H4 (cell line): ENCODE measurements around the gene AMPH. TPM values are rescaled to one million over a fixed set of nuclear protein-coding genes. Genes with fewer than 3 reads are reported as not detected.
"Not testable (repeated sequence)": the region's sequence is repeated elsewhere in the genome, so short reads cannot be mapped to it uniquely, and the experiment has no call there.

ENCODE experiments used
- DNase-seq: peaks from one replicate; pipeline ENCODE4 v3.0.0-alpha.2; 2015; ENCODE audit warnings: low spot score
- total RNA-seq: library from RNA; depleted of rRNA; stranded (reverse); fragments of >200 nt; shearing (Covaris generic); gene quantifications from 2 replicates; pipeline ENCODE4 v1.2.3, GENCODE V29; 2014

Gene AMPH
- total RNA-seq, 1 experiment from 2014 or later = 7.3 TPM

DNA sequence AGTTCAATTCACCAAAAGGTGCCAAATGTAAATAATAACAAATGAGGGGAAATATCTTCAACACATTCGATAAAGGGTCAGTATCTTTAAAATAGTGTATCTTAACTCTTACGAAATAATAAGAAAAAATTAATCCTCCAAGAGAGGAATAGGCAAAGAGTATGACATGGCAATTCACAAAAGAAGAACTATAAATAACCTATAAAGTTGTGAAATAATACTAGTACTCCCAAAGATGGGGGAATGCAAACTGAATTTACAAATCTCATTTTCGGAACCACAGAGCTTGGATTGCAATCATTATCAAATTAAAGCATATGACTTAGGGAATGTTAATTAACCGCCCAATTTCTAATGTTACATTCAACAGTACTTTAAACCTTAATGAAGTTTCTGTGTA is 279.6 kb downstream of the AMPH start:
- no peak for DNase-seq

DNA sequence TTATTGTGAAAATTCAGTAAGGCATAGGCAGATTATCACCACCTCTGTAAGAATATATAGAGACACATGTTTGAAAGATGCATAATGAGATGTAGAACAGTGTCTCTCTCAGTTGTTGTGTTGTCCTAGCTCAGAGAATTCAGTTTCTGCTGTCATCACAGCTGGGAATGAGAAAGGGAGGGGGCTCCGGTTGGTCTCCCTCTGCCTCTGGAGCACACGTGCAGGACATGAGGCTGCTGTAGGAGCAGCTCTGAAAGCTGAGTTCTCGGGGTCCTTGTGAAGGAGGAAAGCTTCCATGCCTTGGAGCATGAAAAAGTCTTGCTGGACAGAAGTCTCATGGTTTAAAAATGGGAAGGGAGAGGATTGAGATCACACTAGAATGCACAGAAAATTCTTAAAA is 280.4 kb downstream of the AMPH start:
- DNase-seq = not testable (repeated sequence)

DNA sequence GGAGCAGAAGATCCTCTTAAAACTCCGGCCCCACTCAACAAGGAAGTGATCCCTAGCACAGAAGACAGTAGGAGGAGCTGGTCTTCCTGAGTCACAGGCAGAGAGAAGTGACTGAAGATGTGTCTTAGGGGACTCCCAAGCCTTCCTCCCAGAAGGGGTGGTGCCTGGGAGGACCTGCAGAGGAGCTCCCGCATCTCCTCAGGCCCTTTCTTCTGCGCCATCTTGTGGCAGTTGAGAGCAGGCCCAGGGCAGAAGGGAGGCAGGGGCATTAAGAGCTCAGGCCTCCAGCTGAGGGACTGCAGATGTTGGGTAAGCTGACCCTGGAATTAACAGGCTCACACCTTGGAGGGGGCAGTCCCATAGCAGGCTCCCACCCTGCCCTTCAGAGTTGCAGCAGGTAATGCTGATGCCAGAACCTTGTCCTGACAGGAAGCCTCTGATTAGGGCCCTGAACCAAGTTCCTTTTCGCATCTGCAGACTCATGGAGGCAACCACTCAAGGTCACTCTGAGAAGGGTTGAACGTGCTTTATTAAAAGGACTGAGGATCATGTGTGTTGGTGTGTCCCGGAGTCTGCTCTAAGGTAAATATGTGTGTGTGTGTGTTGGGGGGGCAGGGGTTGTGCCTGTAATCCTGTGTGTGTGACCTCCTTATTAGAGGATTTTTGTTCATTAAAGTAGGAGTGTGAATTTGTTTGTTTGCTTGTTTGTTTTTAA is 281.1 kb downstream of the AMPH start:
- DNase-seq = peak; percentile 81

DNA sequence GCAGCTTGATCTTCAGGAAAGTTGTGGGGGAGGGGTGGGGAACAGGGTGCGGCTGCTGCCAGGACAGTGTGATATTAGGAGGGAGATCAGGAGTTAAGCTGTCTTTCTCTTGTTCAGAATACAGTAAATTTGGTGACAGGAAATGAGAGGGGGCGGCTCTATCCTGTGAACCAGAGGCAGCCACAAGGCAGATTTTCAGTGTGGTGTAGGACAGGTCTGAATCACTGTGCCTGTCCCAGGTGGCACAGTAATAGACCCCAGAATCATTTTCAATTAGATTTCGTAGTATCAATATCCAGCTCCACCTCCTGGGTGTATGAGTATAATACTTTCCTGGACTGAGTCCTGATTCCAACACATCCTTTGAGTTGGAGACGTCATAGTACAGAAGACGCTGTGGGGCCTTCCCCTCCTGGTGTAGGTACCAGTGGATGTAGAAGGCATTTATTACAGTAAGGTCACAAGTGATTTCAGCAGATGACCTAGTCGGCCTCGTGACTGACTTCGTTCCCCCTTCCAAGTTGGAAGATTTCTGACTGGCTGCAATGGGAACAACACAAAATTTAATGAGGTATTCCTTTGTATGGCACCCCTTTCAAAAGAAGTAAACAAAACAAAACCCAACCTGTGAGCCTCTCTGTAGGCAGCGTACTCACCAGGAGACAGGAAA is 281.9 kb downstream of the AMPH start:
- not testable (repeated sequence) for DNase-seq

DNA sequence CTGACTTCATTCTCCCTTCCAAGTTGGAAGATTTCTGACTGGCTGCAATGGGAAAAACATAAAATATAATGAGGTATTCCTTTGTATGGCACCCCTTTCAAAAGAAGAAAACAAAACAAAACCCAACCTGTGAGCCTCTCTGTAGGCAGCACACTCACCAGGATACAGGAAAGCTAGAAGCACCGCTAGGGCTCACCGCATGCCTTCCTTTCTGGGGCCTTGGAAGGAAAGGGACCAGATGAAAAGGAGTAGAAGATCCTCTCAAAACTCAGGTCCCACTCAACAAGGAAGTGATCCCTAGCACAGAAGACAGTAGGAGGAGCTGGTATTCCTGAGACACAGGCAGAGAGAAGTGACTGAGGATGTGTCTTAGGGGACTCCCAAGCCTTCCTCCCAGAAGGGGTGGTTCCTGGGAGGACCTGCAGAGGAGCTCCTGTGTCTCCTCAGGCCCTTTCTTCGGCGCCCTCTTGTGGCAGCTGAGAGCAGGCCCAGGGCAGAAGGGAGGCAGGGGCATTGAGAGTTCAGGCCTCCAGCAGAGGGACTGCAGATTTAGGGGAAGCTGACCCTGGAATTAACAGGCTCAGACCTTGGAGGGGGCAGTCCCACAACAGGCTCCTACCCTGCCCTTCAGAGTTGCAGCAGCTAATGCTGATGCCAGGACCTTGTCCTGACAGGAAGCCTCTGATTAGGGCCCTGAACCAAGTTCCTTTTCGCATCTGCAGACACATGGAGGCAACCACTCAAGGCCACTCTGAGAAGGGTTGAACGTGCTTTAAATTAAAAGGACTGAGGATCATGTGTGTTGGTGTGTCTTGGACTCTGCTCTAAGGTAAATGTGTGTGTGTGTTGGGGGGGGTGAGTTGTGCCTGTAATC is 285.6 kb downstream of the AMPH start:
- DNase-seq = not testable (repeated sequence)

DNA sequence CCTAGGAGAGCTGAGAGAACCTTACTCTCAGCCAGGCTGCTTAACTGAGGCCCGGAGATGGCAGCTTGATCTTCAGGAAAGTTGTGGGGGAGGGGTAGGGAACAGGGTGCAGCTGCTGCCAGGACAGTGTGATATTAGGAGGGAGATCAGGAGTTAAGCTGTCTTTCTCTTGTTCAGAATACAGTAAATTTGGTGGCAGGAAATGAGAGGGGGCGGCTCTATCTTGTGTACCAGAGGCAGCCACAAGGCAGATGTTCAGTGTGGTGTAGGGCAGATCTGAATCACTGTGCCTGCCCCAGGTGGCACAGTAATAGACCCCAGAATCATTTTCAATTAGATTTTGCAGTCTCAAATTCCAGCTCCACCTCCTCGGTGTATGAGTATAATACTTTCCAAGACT is 286.4 kb downstream of the AMPH start:
- DNase-seq = not testable (repeated sequence)

DNA sequence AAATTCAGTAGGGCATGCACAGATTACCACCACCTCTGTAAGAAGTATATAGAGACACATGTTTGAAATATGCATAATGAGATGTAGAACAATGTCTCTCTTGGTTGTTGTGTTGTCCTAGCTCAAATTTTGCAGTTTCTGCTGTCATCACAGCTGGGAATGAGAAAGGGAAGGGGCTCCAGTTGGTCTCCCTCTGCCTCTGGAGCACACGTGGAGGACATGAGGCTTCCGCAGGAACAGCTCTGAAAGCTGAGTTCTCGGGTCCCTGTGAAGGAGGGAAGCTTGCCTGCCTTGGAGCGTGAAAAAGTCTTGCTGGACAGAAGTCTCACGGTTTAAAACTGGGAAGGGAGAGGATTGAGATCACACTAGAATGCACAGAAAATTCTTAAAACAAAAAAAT is 289.0 kb downstream of the AMPH start:
- not testable (repeated sequence) for DNase-seq

DNA sequence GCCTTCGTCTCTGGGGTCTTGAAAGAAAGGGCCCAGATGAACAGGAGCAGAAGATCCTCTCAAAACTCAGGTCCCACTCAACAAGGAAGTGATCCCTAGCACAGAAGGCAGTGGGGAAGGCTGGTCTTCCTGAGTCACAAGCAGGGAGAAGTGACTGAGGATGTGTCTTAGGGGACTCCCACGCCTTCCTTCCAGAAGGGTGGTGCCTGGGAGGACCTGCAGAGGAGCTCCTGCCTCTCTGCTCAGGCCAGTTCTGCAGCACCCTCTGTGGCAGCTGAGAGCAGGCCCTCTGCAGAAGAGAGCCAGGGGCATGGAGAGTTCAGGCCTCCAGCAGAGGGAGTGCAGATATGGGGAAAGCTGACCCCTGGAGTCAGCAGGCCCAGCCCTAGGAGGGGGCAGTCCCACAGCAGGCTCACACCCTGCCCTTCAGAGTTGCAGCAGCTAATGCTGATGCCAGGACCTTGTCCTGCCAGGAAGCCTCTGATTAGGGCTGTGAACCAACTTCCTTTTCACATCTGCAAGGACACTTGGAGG is 289.9 kb downstream of the AMPH start:
- peak; percentile 92 for DNase-seq

DNA sequence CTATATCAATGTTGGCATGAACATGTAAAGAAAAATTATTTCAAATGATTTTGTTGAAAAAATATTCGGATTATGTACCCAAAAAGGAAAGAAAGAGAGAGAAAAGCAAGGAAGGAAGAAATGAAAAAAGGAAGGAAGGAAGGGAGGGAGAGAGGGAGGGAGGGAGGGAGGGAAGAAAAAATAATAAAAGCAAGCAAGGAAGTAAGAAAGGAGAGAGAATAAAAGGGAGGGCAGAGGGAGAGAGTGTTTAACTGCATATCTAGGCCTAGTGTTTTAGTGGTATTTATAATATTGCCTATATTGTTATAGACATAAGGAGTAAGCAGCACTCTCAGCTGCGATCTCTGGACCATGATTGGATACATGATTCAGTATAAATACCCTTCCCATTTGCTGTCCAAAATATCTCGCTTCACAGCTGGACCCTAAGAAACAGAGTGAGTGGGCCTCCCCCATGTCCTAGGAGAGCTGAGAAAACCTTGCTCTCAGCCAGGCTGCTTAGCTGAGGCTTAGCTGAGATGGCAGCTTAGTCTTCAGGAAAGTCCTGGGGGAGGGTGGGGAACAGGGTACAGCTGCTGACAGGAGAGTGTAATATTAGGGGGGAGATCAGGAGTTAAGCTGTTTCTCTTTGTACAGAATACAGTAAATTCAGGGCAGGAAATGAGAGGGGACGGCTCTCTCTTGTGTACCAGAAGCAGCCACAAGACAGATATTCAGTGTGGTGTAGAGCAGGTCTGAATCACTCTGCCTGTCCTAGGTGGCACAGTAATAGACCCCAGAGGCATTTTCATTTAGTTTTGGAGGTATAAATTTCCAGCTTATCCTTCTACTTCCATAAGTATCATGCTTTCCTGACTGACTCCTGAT is 291.0 kb downstream of the AMPH start:
- no peak for DNase-seq

DNA sequence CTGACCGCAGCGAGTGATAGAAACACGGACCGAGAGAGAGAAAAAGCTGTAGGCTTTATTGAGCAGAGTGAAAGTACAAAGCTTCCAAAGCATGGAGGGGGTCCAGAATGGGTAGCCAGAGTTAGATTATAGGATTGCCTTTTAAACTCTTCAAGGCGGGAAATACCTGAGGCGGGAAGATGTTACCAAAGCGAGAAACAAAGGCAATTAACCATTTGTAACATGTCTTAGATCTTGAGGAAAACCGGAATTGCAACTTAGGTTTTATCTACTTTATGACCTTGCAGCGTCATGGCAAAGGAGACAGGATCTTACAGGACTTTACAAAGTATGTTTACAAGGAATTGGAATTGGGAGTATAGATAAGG is 295.0 kb downstream of the AMPH start:
- not testable (repeated sequence) for DNase-seq

DNA sequence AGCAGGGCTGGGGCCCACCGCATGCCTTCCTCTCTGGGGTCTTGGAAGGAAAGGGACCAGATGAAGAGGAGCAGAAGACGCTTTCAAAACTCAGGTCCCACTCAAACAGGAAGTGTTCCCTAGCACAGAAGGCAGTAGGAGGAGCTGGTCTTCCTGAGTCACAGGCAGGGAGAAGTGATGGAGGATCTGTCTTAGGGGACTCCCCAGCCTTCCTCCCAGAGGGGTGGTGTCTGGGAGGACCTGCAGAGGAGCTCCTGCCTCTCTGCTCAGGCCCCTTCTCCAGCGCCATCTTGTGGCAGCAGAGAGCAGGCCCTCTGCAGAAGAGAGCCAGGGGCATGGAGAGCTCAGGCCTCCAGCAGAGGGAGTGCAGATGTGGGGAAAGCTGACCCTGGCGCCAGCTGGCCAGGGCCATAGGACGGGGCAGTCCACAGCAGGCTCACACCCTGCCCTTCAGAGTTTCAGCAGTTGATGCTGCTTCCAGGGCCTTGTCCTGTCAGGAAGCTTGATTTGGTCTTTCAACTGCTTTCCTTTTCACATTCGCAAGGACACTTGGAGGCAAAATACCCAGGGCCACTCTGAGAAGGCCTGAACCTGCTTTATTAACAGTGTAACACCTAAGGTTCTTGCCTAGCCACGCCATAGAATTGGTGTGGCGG is 295.6 kb downstream of the AMPH start:
- peak; percentile 97 for DNase-seq

DNA sequence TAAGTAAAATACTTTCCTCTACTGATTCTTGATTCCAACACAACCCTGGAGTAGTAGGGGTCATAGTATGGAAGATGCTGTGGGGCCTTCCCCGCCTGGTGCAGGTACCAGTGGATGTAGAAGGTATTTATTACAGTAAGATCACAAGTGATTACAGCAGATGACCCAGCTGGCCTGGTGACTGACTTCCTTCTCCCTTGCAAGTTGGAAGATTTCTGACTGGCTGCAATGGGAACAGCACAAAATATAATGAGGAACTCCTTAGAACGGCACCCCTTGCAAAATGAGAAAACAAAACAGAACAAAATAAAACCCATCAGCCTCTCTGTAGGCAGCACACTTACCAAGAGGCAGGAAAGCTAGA is 296.1 kb downstream of the AMPH start:
- DNase-seq = no peak

DNA sequence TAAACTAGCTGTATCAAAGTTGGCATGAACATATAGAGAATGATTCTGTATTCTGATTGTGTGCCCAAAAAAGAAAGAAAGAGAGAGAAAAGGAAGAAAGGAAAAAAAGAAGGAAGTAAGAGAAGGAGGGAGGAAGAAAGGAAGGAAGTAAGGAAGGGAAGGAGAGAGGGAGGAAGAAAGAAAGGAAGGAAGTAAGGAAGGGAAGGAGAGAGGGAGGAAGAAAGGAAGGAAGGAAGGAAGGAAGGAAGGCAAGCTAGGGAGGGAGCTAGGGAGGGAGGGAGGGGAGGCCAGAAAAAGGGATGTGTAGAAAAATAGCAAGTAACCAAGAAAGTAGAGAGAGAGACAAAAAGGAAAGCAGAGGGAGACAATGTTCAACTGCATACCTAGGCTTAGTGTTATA is 297.0 kb downstream of the AMPH start:
- no peak for DNase-seq
